Neural cell (in vitro differentiated cells): Measurements from ENCODE around the gene REPS2.

Source experiments
- CTCF ChIP-seq: fragments of 450-650 bp; IDR thresholded peaks from 2 replicates; pipeline ENCODE4 v1.5.1; 2014; ENCODE audit warnings: antibody characterized with exemption, mild to moderate bottlenecking, moderate library complexity; ENCODE audit not compliant: poor library complexity, severe bottlenecking
- EZH2 ChIP-seq: fragments of 200-600, 300-800 bp; shearing (Covaris generic), sonication (generic); IDR thresholded peaks from 2 replicates; pipeline ENCODE4 v1.6.1; 2014; ENCODE audit warnings: antibody characterized with exemption, low read length, borderline replicate concordance, mild to moderate bottlenecking; ENCODE audit not compliant: insufficient read depth, poor library complexity, severe bottlenecking
- POLR2AphosphoS5 ChIP-seq: IDR thresholded peaks from 2 replicates; pipeline ENCODE4 v1.6.1; 2012
- REST ChIP-seq: IDR thresholded peaks from 2 replicates; pipeline ENCODE4 v1.6.1; 2012; ENCODE audit warnings: borderline replicate concordance
- TAF1 ChIP-seq: IDR thresholded peaks from 2 replicates; pipeline ENCODE4 v1.6.1; 2012; ENCODE audit warnings: low read depth

GRCh38 chrX:17036171-17036961 is 89.9 kb downstream of the REPS2 start:
- TF ChIP-seq EZH2 (no peak), POLR2AphosphoS5 (no peak), CTCF (no peak), TAF1 (no peak), REST (no peak)
